ENCODE results near the gene CACNG1.

DNA sequence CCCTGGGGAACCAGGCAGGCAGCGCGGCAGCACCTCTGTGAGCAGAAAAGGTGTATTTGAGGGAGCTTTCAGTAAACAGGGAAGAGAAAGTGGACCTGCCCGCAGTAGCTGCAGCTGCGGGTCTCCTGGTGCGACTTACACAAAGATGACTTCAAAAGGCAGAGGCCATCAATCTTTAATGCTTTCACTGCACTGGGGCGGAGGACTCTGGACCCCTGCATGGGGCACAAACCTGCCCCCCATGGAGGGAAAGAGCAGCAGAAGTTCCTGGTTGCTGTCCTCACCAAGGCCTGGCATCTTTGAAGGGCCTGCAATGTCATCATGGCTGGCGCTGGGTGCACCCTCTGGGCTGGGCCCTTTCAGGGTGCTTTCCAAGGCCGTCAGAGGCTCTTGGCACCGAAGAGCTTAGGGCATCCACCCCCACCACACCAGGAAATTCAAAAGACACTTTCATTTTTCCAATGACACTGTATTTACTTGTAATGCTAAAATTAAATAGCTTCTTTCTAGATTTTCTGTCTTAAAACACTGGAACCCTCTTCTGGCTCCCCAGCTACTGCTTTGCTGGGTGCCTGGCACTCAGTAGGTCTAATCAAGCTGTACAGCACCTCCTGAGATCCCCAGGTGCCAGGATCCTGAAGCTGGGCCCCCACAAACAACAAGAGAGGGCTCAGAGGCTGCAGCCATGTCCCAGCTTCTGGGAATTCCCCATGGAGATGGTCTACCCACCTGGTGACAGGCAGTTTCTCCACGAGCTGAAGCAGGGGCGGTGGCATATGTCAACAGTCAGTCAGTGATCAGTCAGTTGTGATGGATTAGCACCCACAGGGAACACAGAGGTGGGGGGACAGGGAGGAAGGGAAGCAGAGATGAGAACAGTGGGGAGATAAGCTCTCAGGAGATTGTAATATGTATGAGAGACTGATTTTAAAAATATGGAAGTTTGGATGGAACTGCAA, 2.1 kb upstream of the CACNG1 start:
- TF ChIP-seq EZH2 (IDR thresholded peaks at IDR 0.05; ENCODE audit: low read length) (no peak), CTCF (optimal IDR thresholded peaks at IDR 0.05 in 1 of 3, IDR thresholded peaks at IDR 0.05 in 1 of 3, conservative IDR thresholded peaks at IDR 0.05 in 1 of 3; ENCODE audit: extremely low read depth in 1 of 3, insufficient read depth in 2 of 3, low read length in 3 of 3) (no peak)

Data from keratinocyte (primary cell).